ENCODE measurements around the gene FMR1.

The FMR1 gene

GRCh38 chrX:147911192-147912022 is at the start of gene FMR1:
Gene FMR1 (plus strand): TSS chrX:147911919. CDS start chrX:147912180, 261 bp downstream.
- peak; percentile 42 for DNase-seq (ENCODE audit: low read depth)

DNA sequence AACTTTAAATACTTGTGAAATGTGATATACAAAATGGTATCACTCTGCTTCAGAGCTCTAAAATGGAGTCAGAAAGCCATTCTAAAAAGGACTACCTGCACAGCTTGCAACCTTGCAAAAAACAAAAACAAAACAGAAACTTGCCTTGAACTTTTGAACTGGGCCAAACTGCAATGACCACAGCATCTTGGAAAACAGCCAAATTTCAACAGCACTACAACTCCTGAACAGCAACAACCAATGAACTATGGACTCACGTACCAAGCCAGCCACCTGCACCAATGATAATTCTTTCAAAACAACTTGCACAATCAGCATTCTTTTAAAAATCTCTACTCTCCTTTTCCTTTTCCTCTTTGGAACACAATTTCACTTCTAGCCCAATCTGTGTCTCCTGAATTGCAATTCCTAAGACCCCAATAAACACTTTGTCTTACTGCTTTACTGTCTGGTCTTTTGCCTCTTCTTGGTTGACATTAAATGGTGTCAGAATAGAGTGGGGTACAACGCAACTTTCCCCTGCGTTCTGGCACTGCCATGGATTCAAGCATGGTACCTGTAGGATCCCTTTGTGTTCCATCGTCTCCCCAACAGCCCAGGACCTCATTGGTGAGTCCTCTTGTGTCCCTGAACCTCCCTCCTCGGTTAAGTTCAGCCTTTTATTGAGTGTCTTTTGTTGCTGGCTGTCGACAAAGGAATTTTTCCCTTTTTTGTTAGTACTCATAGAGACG is 35.7 kb upstream of the FMR1 start:
- no peak for DNase-seq (ENCODE audit: low read depth)

GRCh38 chrX:147876849-147877646 is 34.7 kb upstream of the FMR1 start:
- DNase-seq (ENCODE audit: low read depth) = no peak

- DNase-seq (ENCODE audit: low read depth) = no peak
These were observed 34.0 kb upstream of the FMR1 start for GRCh38 chrX:147877726-147878125.

GRCh38 chrX:147884958-147885357 is 26.8 kb upstream of the FMR1 start:
- DNase-seq (ENCODE audit: low read depth) = no peak

- DNase-seq (ENCODE audit: low read depth) = no peak
These were observed 21.0 kb upstream of the FMR1 start for GRCh38 chrX:147890756-147891155.

GRCh38 chrX:147891896-147892295 is 19.8 kb upstream of the FMR1 start:
- DNase-seq (ENCODE audit: low read depth) = no peak

GRCh38 chrX:147893741-147894140 is 18.0 kb upstream of the FMR1 start:
- no peak for DNase-seq (ENCODE audit: low read depth)

DNA sequence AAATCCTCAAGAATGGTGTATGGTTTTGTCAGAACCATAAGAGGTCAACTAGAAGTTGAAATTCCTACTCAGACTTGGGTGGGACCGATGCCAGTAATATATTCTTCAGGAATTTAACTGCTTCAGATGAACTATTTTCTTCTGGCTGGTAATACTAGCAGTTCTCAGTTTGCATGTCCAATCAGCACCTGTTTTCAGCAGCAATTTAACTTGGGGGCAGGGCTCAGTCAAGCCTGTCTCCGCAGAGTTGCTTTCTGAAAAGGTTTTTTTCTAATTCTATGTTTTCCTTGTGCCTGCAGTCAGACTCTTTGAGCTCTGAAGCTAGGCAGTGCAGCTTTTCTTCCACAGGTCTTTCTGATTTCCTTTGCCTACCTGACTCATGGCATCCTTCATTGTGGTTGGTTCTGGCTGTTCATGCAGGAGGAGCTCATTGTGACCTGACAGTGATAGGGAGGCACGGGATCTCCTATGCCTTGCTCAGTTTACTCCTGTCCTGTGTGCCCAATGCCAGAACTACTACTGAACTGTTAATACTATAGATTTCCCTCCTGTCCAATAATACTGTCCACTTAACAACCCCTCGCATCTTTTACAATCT is 17.3 kb upstream of the FMR1 start:
- DNase-seq (ENCODE audit: low read depth) = no peak

DNA sequence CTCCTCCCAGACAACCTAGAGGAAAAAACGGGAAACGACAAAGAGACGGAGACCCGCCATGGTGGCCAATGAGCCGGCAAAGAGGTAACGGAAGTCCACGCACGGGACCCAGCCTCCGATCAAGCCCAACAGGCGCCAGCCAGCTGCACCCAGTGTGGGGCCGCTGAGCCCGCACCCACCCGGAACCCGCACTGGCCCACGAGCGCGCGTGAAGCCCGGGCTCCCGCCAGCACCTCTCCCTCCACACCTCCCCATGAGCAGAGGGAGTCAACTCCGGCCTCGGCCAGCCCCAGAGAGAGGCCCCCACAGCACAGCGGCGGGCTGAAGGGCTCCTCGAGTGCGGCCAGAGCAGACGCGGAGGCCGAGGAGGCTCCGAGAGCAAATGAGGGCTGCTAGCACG is 14.6 kb upstream of the FMR1 start:
- no peak for DNase-seq (ENCODE audit: low read depth)

GRCh38 chrX:147898951-147899350 is 12.8 kb upstream of the FMR1 start:
- DNase-seq (ENCODE audit: low read depth) = no peak

DNA sequence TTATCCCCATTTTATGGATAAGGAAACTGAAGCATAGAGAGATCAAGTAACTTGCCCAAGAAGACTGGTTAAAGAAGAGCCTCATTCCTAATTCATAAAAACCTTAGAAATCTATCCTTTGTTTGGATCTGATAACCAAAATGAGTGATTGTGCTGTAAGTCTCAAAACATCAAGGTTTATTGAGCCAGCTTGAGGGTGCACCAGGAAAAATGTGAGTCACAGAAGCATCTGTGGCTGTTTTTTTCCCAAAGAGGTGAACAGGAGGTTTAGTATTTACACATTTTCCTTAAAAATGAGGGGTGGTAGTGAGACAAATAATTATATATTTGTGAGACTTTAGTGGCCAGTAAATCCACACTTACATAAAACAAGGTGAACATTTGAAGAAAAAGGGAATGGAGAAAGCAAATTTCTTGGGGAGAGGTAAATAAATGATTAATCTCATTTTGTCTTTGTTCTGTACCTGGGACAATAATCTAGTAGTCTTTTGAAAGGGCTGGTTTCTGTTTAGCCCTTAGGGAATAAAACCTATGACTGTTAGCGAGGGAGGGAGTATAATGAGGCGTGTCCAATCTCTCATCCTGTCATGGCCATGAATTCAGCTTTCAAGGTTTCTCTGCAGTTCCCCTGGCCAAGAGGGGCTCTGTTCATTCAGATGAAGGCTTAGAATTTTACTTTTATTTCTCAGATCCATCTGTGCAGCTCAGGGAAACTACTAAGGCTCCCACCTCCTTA is 12.2 kb upstream of the FMR1 start:
- no peak for DNase-seq (ENCODE audit: low read depth)

DNA sequence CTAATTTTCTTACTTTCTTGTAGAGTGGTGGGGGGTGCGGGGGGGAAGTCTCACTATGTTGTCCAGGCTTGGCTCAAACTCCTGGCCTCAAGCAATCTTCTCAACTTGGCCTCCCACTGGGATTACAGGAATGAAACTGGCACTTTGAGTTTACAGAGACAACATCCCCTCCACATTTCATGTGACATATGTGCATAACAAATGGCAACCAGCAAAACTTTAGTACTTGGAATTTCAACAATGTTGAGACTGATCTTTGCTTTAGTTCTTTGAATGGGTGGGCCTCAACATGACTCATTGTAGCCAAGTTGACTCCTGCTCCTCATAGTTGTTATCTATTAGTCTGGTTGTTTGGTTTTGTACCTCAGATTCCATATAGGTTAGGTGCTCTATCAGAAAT is 11.4 kb upstream of the FMR1 start:
- DNase-seq (ENCODE audit: low read depth) = no peak

GRCh38 chrX:147901461-147902126 is 10.1 kb upstream of the FMR1 start:
- DNase-seq (ENCODE audit: low read depth) = no peak

- no peak for DNase-seq (ENCODE audit: low read depth)
These were observed 9.4 kb upstream of the FMR1 start for GRCh38 chrX:147902270-147902669.

GRCh38 chrX:147908106-147908505 is 3.6 kb upstream of the FMR1 start:
- no peak for DNase-seq (ENCODE audit: low read depth)

DNA sequence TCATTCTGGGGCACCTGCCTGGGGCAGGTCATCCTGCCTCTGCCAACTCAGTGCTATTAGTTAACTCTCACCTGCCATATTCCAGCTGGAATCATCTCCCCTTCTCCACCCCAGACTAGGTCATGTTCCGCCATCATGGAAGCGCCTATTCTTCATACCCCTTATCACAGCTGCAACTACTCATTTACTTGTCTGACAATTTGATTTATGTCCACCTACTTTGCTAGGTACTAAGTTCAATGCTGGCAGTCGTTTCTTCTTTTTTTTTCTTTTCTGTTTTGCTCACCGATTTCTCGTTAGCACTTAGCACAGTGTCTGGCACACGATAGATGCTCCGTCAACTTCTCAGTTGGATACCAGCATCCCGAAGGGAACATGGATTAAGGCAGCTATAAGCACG is 1.1 kb upstream of the FMR1 start:
- DNase-seq (ENCODE audit: low read depth) = no peak

GRCh38 chrX:147912093-147912801 is 528 bp downstream of the FMR1 start:
- DNase-seq (ENCODE audit: low read depth) = no peak

GRCh38 chrX:147913570-147913969 is 1.9 kb downstream of the FMR1 start:
- no peak for DNase-seq (ENCODE audit: low read depth)

GRCh38 chrX:147914591-147914990 is 2.9 kb downstream of the FMR1 start:
- no peak for DNase-seq (ENCODE audit: low read depth)

All from HS-5 (cell line).